ENCODE data around the gene SPATS2.
A peak's percentile ranks its signal among the peaks of the same experiment; 100 is the strongest.
"Not testable (repeated sequence)": the region's sequence is repeated elsewhere in the genome, so short reads cannot be mapped to it uniquely, and the experiment has no call there.

SPATS2 gene

GRCh38 chr12:49367381-49368239, at the start of gene SPATS2:
SPATS2 (plus strand) TSS chr12:49367462; CDS start chr12:49461013, 93,551 bp downstream.
- DNase-seq, result no peak

GRCh38 chr12:49320411-49321103, 46.7 kb upstream of the SPATS2 start:
- DNase-seq, result not testable (repeated sequence)

- DNase-seq, result no peak
These were observed 44.9 kb upstream of the SPATS2 start for GRCh38 chr12:49322367-49322707.

- peak; percentile 97 to 99 for DNase-seq
These were observed 44.3 kb upstream of the SPATS2 start, which contains the start of gene TROAP for GRCh38 chr12:49322708-49323523. TROAP (plus strand) TSS chr12:49323255; CDS start chr12:49323609, 354 bp downstream.

- DNase-seq, result no peak
These were observed 43.7 kb upstream of the SPATS2 start for GRCh38 chr12:49323524-49324097.

DNA sequence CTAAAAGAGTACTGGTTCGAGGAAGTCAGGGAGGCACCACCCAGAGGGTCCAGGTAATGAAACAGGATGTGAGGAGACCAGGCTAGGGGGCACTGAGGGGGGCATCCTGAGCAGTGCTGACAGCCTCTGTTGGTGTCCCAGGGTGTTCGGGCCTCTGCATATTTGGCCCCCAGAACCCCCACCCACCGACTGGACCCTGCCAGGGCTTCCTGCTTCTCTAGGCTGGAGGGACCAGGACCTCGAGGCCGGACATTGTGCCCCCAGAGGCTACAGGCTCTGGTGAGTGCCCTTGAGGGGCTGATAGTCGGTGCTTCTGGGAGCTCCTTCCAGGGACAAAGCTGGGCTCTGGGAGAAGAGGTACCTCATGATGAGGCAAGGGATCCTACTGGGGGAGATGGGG, 41.7 kb upstream of the SPATS2 start:
- no peak for DNase-seq

DNA sequence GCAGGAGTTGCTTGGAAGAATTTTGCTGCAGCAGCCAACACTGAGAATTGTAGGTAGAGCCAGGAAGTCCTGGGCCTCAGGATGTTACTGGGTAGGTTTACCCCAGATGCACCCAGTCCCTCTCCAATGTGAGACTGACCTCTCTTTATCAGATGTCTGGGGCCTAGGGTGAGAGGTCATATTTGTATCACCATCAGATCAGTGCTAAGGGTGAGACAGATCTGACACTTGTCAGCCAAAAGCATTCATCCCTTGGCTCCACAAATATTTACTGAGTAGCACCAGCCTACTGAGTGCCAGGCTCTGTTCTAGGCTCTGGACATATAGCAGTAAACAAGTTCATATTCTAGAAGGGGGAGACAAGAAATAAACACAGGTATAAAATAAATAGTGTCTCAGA, 39.9 kb upstream of the SPATS2 start:
- no peak for DNase-seq

DNA sequence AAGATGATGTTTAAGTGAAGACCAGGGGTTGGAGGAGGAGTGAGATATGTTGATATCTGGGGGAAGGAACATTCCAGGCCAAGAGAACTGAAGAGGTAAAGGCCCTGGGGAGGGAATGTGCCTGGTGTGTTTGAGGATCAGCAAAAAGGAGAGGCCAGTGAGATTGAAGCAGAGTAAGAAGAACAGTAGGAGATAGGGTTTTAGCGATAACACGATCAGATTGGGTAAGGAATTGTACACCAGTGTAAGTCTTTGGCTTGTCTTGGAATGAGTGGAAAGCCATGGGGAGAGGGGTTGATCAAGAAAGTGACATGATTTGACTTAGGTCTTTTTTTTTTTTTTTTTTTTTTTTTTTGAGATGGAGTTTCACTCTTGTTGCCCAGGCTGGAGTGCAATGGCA, 39.4 kb upstream of the SPATS2 start:
- DNase-seq, result no peak

DNA sequence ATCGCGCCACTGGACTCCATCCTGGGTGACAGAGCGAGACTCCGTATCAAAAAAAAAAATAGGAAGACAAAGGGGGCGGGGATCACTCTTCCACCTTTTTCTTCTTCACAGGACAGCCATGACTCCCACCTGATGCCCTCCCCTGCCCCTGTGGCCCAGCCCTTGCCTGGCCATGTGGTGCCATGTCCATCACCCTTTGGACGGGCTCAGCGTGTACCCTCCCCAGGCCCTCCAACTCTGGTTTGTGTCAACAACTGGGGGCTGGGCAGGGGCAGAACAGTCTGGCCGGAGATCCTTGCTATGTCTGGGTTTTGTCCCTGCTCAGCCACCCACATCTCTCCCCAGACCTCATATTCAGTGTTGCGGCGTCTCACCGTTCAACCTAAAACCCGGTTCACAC, 38.4 kb upstream of the SPATS2 start:
- no peak for DNase-seq

DNA sequence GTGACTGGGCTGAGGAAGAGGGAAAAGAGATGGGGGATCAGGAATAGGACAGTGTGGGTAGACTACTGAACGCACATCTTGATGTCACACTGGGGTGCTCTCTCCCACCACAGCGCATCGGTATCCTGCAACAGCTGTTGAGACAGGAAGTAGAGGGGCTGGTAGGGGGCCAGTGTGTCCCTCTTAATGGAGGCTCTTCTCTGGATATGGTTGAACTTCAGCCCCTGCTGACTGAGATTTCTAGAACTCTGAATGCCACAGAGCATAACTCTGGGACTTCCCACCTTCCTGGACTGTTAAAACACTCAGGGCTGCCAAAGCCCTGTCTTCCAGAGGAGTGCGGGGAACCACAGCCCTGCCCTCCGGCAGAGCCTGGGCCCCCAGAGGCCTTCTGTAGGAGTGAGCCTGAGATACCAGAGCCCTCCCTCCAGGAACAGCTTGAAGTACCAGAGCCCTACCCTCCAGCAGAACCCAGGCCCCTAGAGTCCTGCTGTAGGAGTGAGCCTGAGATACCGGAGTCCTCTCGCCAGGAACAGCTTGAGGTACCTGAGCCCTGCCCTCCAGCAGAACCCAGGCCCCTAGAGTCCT, 37.1 kb upstream of the SPATS2 start:
- DNase-seq, result no peak

DNA sequence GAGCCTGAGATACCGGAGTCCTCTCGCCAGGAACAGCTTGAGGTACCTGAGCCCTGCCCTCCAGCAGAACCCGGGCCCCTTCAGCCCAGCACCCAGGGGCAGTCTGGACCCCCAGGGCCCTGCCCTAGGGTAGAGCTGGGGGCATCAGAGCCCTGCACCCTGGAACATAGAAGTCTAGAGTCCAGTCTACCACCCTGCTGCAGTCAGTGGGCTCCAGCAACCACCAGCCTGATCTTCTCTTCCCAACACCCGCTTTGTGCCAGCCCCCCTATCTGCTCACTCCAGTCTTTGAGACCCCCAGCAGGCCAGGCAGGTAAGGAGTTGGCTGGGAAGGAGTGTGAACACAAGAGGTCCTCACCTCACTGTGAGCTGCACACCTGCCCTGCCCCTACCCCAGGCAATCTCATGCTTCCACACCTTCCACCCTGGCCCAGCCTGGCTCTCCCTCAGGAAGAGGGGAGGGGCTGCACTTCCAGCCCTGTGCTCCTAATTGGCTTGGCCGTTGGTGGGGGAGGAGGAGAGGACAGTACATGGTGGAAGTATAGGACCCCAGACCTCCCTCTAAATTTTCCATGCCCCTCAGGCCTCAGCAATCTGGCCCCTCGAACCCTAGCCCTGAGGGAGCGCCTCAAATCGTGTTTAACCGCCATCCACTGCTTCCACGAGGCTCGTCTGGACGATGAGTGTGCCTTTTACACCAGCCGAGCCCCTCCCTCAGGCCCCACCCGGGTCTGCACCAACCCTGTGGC, 36.5 kb upstream of the SPATS2 start:
- no peak for DNase-seq

DNA sequence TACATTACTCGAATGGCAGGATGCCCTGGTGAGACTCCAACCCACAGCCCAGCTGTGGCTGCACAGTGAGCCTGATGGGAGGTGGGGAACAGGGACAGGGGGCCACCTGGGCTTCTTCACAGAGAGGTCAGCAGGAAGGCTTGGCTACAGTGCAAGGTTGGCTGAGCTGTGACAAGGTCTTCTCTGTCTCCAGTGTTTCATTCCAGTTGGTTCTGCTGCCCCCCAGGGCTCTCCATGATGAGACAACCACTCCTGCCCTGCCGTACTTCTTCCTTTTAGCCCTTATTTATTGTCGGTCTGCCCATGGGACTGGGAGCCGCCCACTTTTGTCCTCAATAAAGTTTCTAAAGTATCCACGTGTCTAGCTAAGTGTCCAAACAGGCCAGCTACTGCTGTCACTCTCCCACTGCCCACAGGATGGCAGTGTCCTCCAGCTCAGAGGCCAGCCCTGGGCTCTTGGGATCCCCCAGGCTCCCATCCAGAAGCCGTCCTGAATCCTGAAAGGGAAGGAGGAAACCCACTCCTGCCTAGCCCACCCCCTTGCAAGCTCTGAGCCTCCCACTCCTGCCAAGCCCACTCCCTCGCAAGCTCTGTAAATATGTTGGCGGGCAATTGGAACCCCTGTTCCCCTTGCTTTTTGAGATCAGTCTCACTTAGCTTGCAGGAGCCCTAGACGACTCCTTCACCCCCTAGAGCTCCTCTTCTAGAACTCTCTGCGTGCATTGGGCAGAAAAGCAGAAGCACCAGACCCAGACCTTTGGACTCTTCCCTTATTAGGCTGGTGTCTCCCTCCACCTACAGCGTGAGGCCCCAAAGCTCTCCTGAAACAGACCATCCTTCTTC, 35.7 kb upstream of the SPATS2 start:
- no peak for DNase-seq

DNA sequence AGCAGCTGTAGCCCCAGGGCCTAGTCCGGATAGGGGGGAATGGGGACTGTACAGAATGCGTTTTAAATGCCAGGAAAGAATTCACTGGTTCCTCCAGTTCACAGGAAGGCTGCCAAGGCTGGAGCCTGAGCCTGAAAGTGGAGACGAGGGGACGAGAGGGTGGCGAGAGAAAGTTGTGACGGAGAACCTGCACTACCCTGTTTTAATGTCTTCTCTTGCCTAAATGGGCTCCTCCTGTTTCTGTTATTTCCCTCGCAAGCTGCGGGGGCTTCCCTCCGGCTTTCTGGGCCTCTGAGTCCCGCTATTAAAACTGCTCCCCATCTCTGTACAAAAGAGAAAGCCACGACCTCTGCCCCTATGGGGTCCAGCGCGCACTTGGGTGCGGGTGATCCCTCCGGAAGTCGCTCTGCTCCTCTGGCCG, 34.8 kb upstream of the SPATS2 start:
- no peak for DNase-seq

- DNase-seq, result no peak
These were observed 34.3 kb upstream of the SPATS2 start for GRCh38 chr12:49332891-49333371.

DNA sequence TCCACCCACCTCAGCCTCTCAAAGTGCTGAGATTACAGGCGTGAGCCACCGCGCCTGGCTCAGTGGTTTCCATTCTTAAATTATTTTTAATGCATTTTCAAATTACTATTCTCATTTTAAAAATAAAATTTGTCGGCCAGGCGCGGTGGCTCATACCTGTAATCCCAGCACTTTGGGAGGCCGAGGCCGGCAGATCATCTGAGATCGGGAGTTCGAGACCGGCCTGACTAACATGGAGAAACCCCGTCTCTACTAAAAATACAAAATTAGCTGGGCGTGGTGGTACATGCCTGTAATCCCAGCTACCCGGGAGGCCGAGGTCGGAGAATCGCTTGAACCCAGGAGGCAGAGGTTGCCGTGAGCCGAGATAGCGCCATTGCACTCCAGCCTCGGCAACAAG, 33.5 kb upstream of the SPATS2 start:
- DNase-seq, result not testable (repeated sequence)

DNA sequence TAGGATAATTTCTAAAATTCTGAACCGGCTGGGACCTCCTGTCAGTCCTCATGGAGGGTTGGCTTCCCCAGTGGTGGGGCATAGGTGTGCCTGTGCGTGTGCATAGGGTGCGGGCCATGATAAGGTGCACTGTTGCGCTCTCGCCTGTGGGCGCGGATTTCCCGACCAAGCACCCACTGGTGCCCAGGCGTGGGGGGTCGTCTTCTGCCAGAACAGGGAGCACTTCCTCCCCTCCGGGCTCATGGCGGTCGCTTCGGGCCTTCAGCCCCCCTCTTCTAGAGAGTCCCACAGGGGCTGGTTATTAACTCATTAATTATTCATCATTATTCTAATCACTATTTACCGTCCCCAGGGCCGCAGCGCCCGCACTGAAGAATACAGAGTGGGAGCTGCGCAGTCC, 33.0 kb upstream of the SPATS2 start:
- no peak for DNase-seq

GRCh38 chr12:49334681-49335080, 32.6 kb upstream of the SPATS2 start:
- DNase-seq, result no peak

- no peak for DNase-seq
These were observed 31.9 kb upstream of the SPATS2 start for GRCh38 chr12:49335118-49335954.

DNA sequence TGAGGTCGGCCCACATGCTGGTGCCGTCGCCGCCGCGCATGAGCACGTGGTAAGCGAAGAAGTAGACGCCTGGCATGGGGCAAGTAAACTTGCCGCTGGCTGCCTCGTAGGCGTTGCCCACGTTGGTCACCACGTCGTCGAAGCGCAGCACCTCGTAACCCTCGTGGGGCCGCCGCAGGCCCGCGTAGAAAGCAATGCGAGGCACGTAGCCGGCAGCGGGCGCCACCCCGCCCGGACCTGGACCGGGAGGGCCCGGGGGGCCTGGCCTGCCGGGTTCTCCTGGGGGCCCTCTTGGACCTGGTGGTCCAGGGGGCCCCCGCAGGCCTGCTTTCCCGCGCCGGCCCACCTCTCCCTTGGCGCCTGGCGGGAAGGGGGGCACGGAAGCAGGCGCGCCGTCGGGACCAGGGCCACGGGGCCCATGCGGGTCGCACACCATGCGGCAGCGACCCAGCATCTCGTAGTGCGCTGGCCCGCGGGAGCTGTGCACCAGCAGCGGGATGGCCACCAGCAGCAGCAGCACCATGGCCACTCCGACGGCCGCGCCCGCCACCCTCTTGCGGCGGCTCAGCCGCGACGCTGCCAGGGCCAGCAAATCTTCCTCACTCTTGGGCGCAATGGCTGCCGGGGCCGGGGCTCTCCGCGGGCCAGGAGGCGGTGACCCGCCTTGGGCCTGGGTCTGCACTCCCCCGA, 31.2 kb upstream of the SPATS2 start:
- DNase-seq, result no peak
